Measurements from ENCODE around the gene ELMO2.

DNA sequence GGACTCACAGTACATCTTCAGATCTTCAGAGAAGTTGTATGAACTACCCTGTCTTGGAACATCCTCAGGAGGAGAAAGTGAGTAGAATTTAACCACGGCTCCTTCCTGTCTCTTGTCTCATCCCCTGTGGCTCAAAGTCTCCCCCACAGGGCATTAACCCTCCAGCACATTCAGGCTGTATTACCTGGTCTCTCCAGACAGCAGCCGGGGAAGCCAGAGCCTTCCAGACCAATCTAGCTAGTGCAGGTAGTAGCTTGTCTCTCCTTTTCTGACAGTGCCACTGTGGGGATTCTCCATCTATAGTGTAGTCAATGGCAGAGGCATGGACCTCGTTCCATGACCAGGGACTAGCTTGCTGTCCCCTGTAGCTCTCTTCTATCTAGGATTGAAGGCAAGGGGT is 16.9 kb upstream of the ELMO2 start:
- TF ChIP-seq, protein P1, sequence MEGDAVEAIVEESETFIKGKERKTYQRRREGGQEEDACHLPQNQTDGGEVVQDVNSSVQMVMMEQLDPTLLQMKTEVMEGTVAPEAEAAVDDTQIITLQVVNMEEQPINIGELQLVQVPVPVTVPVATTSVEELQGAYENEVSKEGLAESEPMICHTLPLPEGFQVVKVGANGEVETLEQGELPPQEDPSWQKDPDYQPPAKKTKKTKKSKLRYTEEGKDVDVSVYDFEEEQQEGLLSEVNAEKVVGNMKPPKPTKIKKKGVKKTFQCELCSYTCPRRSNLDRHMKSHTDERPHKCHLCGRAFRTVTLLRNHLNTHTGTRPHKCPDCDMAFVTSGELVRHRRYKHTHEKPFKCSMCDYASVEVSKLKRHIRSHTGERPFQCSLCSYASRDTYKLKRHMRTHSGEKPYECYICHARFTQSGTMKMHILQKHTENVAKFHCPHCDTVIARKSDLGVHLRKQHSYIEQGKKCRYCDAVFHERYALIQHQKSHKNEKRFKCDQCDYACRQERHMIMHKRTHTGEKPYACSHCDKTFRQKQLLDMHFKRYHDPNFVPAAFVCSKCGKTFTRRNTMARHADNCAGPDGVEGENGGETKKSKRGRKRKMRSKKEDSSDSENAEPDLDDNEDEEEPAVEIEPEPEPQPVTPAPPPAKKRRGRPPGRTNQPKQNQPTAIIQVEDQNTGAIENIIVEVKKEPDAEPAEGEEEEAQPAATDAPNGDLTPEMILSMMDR (conservative IDR thresholded peaks at IDR 0.05; ENCODE audit: low read depth, low read length), result no peak
- TF ChIP-seq, protein P2, sequence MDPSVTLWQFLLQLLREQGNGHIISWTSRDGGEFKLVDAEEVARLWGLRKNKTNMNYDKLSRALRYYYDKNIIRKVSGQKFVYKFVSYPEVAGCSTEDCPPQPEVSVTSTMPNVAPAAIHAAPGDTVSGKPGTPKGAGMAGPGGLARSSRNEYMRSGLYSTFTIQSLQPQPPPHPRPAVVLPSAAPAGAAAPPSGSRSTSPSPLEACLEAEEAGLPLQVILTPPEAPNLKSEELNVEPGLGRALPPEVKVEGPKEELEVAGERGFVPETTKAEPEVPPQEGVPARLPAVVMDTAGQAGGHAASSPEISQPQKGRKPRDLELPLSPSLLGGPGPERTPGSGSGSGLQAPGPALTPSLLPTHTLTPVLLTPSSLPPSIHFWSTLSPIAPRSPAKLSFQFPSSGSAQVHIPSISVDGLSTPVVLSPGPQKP (IDR thresholded peaks at IDR 0.05; ENCODE audit: borderline replicate concordance, low read depth, low read length), result no peak
- TF ChIP-seq RAD21 (IDR thresholded peaks at IDR 0.05; ENCODE audit: low read length), result no peak
- TF ChIP-seq POLR2A (IDR thresholded peaks at IDR 0.05; ENCODE audit: low read depth, low read length), result no peak
- TF ChIP-seq, protein P3, sequence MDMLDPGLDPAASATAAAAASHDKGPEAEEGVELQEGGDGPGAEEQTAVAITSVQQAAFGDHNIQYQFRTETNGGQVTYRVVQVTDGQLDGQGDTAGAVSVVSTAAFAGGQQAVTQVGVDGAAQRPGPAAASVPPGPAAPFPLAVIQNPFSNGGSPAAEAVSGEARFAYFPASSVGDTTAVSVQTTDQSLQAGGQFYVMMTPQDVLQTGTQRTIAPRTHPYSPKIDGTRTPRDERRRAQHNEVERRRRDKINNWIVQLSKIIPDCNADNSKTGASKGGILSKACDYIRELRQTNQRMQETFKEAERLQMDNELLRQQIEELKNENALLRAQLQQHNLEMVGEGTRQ (IDR thresholded peaks at IDR 0.05; ENCODE audit: low read depth, low read length), result no peak
